ENCODE measurements around the gene DSCAML1. TPM values are rescaled to one million over a fixed set of nuclear protein-coding genes. Genes with fewer than 3 reads are reported as not detected.

Gene DSCAML1
- total and polyA plus RNA-seq, 12 donors, result 0.16 to 1.5 (median 0.57) TPM

DNA sequence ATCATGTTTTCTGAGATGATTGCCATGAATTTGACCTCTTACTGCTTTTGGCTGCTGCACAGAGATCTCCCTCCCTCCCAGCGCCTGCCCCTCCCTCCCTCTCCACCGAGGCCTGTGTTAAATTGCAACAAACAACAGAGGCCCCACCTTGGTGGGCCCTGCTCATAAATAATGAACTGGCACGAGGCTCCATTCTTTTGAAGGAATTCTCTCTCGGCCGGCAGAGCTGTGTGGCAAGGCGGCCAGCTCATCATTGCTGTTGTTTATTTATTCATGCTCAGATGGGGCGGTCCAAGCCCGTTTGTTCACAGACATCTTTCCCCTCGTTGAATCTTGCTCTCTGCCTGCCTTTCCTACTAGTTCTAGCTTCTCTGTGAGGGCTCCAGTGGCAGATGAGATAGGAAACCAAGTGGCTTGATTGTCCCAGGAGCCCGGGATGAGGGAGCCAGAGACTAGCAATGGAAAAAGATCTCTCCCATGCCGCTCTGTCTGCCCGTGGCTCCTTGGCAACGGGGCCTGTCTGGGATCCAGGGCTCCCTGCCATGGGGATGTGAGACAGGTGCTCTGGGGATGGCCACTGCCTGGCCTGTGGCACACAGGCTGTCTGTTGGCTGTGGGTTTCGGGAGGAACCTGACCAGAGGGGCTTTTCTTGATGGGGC, 192.6 kb downstream of the DSCAML1 start:
- H3K27me3 ChIP-seq, result no peaks in the 10 kb centered on the region
- no peak overlapping the region for H3K27ac ChIP-seq
- no peak overlapping the region for H3K4me3 ChIP-seq
- intact Hi-C loops (cut with DNase I), result no loop called here
- H3K4me1 ChIP-seq, result peaks cover 0 to 8% (median 0%) of the 10 kb centered on the region in 9 donors
- H3K9me3 ChIP-seq, result no peaks in the 10 kb centered on the region
- WGBS, 2 donors, result 66 to 69% methylated on average over 14 of the region's 14 CpGs
- H3K36me3 ChIP-seq, result no peaks in the 10 kb centered on the region
- TF ChIP-seq, protein P1, sequence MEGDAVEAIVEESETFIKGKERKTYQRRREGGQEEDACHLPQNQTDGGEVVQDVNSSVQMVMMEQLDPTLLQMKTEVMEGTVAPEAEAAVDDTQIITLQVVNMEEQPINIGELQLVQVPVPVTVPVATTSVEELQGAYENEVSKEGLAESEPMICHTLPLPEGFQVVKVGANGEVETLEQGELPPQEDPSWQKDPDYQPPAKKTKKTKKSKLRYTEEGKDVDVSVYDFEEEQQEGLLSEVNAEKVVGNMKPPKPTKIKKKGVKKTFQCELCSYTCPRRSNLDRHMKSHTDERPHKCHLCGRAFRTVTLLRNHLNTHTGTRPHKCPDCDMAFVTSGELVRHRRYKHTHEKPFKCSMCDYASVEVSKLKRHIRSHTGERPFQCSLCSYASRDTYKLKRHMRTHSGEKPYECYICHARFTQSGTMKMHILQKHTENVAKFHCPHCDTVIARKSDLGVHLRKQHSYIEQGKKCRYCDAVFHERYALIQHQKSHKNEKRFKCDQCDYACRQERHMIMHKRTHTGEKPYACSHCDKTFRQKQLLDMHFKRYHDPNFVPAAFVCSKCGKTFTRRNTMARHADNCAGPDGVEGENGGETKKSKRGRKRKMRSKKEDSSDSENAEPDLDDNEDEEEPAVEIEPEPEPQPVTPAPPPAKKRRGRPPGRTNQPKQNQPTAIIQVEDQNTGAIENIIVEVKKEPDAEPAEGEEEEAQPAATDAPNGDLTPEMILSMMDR (IDR thresholded peaks at IDR 0.05), result no peak
- ATAC-seq (no peak), DNase-seq (no peak)

DNA sequence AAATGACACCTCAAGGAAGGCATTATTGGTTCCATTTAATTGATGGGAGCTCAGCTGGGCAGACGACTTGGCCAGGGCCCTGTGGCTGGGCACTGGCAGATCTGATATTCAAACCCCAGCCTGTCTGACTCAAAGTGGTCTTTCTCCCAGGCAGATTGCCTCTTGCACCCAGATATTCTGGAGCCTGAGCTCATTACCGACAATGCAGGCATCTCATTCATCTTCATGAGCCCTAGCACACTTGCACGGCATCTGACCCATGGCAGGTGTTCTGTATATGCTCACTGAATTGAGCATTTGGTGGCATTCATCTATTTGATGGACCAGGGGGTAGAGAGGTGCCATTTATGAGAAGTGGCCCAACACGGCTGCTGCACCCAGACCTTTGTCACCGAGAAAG, 193.1 kb downstream of the DSCAML1 start:
- Histone ChIP-seq H3K36me3 (no peaks in the 10 kb centered on the region), H3K27me3 (no peaks in the 10 kb centered on the region), H3K4me1 (peaks cover 0 to 8% (median 0%) of the 10 kb centered on the region in 9 donors), H3K9me3 (no peaks in the 10 kb centered on the region), H3K4me3 (no peak overlapping the region), H3K27ac (no peak overlapping the region)
- ATAC-seq, result no peak
- intact Hi-C loops (cut with DNase I), result no loop called here
- 88 to 90% methylated on average over 5 of the region's 5 CpGs for WGBS, 2 donors
- TF ChIP-seq, protein P1 (IDR thresholded peaks at IDR 0.05), result no peak
- no peak for DNase-seq

DNA sequence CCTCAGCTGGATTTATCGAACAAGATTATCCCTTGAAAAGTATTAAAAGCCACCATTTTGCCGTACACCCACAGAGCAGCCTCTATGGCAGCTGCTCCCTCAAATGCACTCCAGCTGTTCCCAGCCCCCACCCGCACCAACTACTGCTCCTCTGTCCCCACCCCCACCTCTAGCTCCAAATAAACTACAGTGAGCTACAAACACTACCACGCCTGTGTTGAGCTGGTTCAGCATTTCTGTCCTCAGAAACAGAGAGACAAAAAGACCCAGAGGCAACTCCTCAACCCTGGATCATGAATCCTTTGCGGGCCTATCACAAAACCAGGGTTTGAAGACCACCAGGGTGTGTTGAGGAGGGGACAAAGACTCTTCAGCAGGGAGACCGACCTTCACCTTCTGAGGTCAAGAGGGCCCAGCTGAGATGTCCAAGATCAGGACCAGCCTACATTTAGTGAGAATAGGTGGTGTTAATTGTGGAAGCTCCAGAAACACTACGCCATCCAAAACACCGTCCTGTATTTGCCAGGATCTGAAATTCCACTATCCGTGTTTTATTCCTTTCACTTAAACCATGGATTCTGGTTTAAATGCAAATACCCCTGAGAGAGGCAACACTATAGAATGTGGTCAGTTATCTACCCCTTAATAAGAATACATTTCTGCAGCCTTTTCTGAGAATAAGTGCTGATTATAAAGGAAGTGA, 195.9 kb downstream of the DSCAML1 start:
- H3K4me1 ChIP-seq, result peaks cover 0 to 8% (median 0%) of the 10 kb centered on the region in 9 donors
- no peaks in the 10 kb centered on the region for H3K9me3 ChIP-seq
- TF ChIP-seq, protein P1 (IDR thresholded peaks at IDR 0.05), result no peak
- no peak overlapping the region for H3K4me3 ChIP-seq
- no peaks in the 10 kb centered on the region for H3K36me3 ChIP-seq
- intact Hi-C loops (cut with DNase I), result no loop called here
- no peaks in the 10 kb centered on the region for H3K27me3 ChIP-seq
- WGBS, 2 donors, result 84 to 85% methylated on average over 9 of the region's 9 CpGs
- DNase-seq, result no peak
- H3K27ac ChIP-seq, result no peak overlapping the region
- ATAC-seq, result no peak

DNA sequence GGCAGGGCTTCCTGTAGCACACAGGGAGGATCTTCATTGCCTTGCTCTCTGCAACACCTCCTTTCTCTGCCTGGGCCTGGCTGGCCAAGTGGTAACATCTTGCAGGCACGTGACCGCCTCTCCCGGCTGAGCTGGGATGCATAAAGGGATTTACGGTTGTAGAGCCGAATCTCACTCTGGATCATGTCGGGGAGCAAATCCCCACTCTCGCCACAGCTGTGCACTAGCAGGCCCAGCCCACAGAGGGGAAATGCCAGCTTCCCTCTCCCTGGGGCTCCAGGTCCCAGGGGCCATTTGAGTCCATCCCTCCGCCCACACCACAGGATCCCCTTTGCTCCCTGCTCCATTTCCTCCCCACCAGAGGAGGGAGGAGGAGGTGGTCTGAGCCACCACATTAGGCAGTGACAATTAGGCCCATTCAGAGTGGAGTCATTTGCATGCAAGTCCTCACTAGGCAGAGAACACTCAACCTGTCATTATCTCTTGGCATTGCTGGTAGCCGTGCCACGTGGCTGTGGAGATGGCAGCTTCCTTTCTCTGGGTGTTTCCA, 196.7 kb downstream of the DSCAML1 start:
- Histone ChIP-seq H3K9me3 (no peaks in the 10 kb centered on the region), H3K27me3 (no peaks in the 10 kb centered on the region), H3K4me1 (peaks cover 0 to 8% (median 0%) of the 10 kb centered on the region in 9 donors), H3K4me3 (no peak overlapping the region), H3K27ac (no peak overlapping the region), H3K36me3 (no peaks in the 10 kb centered on the region)
- ATAC-seq (peak in 3 of 8 donors; percentile 14 to 37 (median 18)), DNase-seq (no peak)
- intact Hi-C loops (cut with DNase I), result no loop called here
- TF ChIP-seq, protein P1 (IDR thresholded peaks at IDR 0.05), result no peak
- WGBS, 2 donors, result 43 to 48% methylated on average over 10 of the region's 10 CpGs

Measured in heart right ventricle (tissue), 16 donors.